Type B pancreatic cell (in vitro differentiated cells): ENCODE measurements around the gene G2E3. TPM values are rescaled to one million over a fixed set of nuclear protein-coding genes. Genes with fewer than 3 reads are reported as not detected.

ENCODE experiments used
- DNase-seq: peaks from one replicate; pipeline ENCODE4 v3.0.0; 2021; ENCODE audit warnings: mixed read lengths; ENCODE audit not compliant: unreplicated experiment; ENCODE audit errors: extremely low spot score
- H3K27ac Mint-ChIP-seq: 2 replicates; pipeline ENCODE4 v1.8.0; 2021; ENCODE audit warnings: mild to moderate bottlenecking, mixed read lengths
- H3K27me3 Mint-ChIP-seq: 2 replicates; pipeline ENCODE4 v1.8.0; 2021; ENCODE audit warnings: mixed read lengths
- H3K36me3 Mint-ChIP-seq: 2 replicates; pipeline ENCODE4 v1.8.0; 2021; ENCODE audit warnings: mixed read lengths
- H3K4me1 Mint-ChIP-seq: one replicate; pipeline ENCODE4 v1.8.0; 2021; ENCODE audit warnings: mixed read lengths; ENCODE audit not compliant: unreplicated experiment
- H3K4me3 Mint-ChIP-seq: 2 replicates; pipeline ENCODE4 v1.8.0; 2021; ENCODE audit warnings: mild to moderate bottlenecking, mixed read lengths
- H3K9me3 Mint-ChIP-seq: 2 replicates; pipeline ENCODE4 v1.8.0; 2021; ENCODE audit warnings: mixed read lengths
- total RNA-seq: library from RNA; stranded (reverse); gene quantifications from 2 replicates; pipeline ENCODE4 v1.2.1, GENCODE V29; 2021; ENCODE audit warnings: low replicate concordance
- TF ChIP-seq, protein P1 (sequence below): fragments of 200-600 bp; sonication (generic); conservative IDR thresholded peaks from 2 replicates; pipeline ENCODE4 v1.5.0; 2021; ENCODE audit warnings: antibody characterized with exemption, mild to moderate bottlenecking

G2E3 gene
- total RNA-seq, 1 donor from 2014 or later, result 39.5 TPM

GRCh38 chr14:30651937-30652336 lies 93.0 kb downstream of the G2E3 start:
- Mint-ChIP-seq H3K27me3 (no peaks in the 10 kb centered on the region), H3K9me3 (no peaks in the 10 kb centered on the region), H3K27ac (no peak overlapping the region), H3K36me3 (peaks cover 27% of the 10 kb centered on the region), H3K4me3 (no peak overlapping the region), H3K4me1 (no peaks in the 10 kb centered on the region)
- TF ChIP-seq, protein P1, sequence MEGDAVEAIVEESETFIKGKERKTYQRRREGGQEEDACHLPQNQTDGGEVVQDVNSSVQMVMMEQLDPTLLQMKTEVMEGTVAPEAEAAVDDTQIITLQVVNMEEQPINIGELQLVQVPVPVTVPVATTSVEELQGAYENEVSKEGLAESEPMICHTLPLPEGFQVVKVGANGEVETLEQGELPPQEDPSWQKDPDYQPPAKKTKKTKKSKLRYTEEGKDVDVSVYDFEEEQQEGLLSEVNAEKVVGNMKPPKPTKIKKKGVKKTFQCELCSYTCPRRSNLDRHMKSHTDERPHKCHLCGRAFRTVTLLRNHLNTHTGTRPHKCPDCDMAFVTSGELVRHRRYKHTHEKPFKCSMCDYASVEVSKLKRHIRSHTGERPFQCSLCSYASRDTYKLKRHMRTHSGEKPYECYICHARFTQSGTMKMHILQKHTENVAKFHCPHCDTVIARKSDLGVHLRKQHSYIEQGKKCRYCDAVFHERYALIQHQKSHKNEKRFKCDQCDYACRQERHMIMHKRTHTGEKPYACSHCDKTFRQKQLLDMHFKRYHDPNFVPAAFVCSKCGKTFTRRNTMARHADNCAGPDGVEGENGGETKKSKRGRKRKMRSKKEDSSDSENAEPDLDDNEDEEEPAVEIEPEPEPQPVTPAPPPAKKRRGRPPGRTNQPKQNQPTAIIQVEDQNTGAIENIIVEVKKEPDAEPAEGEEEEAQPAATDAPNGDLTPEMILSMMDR, result no peak
- no peak for DNase-seq

GRCh38 chr14:30655124-30655523 lies 96.2 kb downstream of the G2E3 start:
- TF ChIP-seq, protein P1, result no peak
- H3K36me3 Mint-ChIP-seq, result peaks cover 22% of the 10 kb centered on the region
- no peaks in the 10 kb centered on the region for H3K9me3 Mint-ChIP-seq
- H3K27ac Mint-ChIP-seq, result no peak overlapping the region
- DNase-seq, result no peak
- H3K4me1 Mint-ChIP-seq, result no peaks in the 10 kb centered on the region
- no peak overlapping the region for H3K4me3 Mint-ChIP-seq
- no peaks in the 10 kb centered on the region for H3K27me3 Mint-ChIP-seq

- Mint-ChIP-seq H3K4me1 (no peaks in the 10 kb centered on the region), H3K9me3 (no peaks in the 10 kb centered on the region), H3K36me3 (peaks cover 24% of the 10 kb centered on the region), H3K27me3 (no peaks in the 10 kb centered on the region), H3K4me3 (no peak overlapping the region), H3K27ac (no peak overlapping the region)
- no peak for DNase-seq
- TF ChIP-seq, protein P1, result no peak
Observed at GRCh38 chr14:30655658-30656057, 96.7 kb downstream of the G2E3 start.

- Mint-ChIP-seq H3K36me3 (peaks cover 25% of the 10 kb centered on the region), H3K4me3 (no peak overlapping the region), H3K27me3 (no peaks in the 10 kb centered on the region), H3K9me3 (no peaks in the 10 kb centered on the region), H3K27ac (no peak overlapping the region), H3K4me1 (no peaks in the 10 kb centered on the region)
- TF ChIP-seq, protein P1, result peak; percentile 78
- DNase-seq, result no peak
Observed at GRCh38 chr14:30656190-30656632, 97.3 kb downstream of the G2E3 start.

- no peaks in the 10 kb centered on the region for H3K9me3 Mint-ChIP-seq
- H3K27ac Mint-ChIP-seq, result no peak overlapping the region
- H3K27me3 Mint-ChIP-seq, result no peaks in the 10 kb centered on the region
- peaks cover 23% of the 10 kb centered on the region for H3K36me3 Mint-ChIP-seq
- H3K4me3 Mint-ChIP-seq, result no peak overlapping the region
- H3K4me1 Mint-ChIP-seq, result no peaks in the 10 kb centered on the region
- TF ChIP-seq, protein P1, result no peak
- DNase-seq, result no peak
Observed at GRCh38 chr14:30657050-30657449, 98.1 kb downstream of the G2E3 start.
